ENCODE data around the gene OR7D4. TPM values are rescaled to one million over a fixed set of nuclear protein-coding genes. Genes with fewer than 3 reads are reported as not detected.

The OR7D4 gene
- total RNA-seq, 1 donor from 2014 or later = not detected

GRCh38 chr19:9166846-9167245, 52.5 kb downstream of the OR7D4 start:
- intact Hi-C loops (cut with micrococcal nuclease) = no loop called here
- Histone ChIP-seq H3K9me3 (replicated peaks) (peaks cover 11% of the 10 kb centered on the region), H3K27me3 (ENCODE audit: low read depth) (no peaks in the 10 kb centered on the region), H3K36me3 (peaks cover 24% of the 10 kb centered on the region), H3K27ac (replicated peaks) (no peak overlapping the region), H3K4me3 (no peak overlapping the region), H3K4me1 (no peaks in the 10 kb centered on the region)
- DNase-seq = no peak
- TF ChIP-seq, protein P1, sequence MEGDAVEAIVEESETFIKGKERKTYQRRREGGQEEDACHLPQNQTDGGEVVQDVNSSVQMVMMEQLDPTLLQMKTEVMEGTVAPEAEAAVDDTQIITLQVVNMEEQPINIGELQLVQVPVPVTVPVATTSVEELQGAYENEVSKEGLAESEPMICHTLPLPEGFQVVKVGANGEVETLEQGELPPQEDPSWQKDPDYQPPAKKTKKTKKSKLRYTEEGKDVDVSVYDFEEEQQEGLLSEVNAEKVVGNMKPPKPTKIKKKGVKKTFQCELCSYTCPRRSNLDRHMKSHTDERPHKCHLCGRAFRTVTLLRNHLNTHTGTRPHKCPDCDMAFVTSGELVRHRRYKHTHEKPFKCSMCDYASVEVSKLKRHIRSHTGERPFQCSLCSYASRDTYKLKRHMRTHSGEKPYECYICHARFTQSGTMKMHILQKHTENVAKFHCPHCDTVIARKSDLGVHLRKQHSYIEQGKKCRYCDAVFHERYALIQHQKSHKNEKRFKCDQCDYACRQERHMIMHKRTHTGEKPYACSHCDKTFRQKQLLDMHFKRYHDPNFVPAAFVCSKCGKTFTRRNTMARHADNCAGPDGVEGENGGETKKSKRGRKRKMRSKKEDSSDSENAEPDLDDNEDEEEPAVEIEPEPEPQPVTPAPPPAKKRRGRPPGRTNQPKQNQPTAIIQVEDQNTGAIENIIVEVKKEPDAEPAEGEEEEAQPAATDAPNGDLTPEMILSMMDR (IDR thresholded peaks at IDR 0.05; ENCODE audit: borderline replicate concordance) = no peak

DNA sequence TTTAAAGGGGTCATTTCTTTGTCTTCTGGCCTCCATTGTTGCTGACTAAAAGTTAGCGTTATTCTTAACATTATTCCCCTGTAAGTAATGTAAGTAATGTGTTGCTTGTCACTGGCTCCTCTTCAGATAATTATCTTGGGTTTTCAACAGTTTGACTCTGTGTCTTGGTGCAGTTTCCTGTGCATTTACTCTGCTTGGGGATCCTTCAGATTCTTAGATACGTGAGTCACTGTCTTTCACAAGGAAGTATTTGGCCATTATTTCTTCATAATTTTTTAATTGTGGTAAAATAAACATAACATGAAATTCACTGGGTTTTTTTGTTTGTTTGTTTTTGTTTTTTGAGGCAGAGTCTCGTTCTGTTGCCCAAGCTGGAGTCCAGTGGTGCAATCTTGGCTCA, 54.1 kb downstream of the OR7D4 start:
- no peak for DNase-seq
- no peaks in the 10 kb centered on the region for H3K27me3 ChIP-seq (ENCODE audit: low read depth)
- TF ChIP-seq, protein P1 (IDR thresholded peaks at IDR 0.05; ENCODE audit: borderline replicate concordance) = no peak
- no peak overlapping the region for H3K27ac ChIP-seq (replicated peaks)
- H3K9me3 ChIP-seq (replicated peaks) = peaks cover 27% of the 10 kb centered on the region
- H3K4me1 ChIP-seq = no peaks in the 10 kb centered on the region
- intact Hi-C loops (cut with micrococcal nuclease) = no loop called here
- no peak overlapping the region for H3K4me3 ChIP-seq
- H3K36me3 ChIP-seq = peaks cover 40% of the 10 kb centered on the region

GRCh38 chr19:9161427-9161826, 58.0 kb downstream of the OR7D4 start:
- Histone ChIP-seq H3K27ac (replicated peaks) (no peak overlapping the region), H3K27me3 (ENCODE audit: low read depth) (no peaks in the 10 kb centered on the region), H3K4me3 (no peak overlapping the region), H3K36me3 (peaks cover 78% of the 10 kb centered on the region), H3K4me1 (no peaks in the 10 kb centered on the region), H3K9me3 (replicated peaks) (peaks cover 36% of the 10 kb centered on the region)
- no peak for DNase-seq
- TF ChIP-seq, protein P1 (IDR thresholded peaks at IDR 0.05; ENCODE audit: borderline replicate concordance) = no peak
- intact Hi-C loops (cut with micrococcal nuclease) = no loop called here

Other genes with a start within 250 kb of the OR7D4 start
- gene MUC16, start 209.2 kb downstream of the OR7D4 start, total RNA-seq = not detected
- not detected for gene OR1M1, start 132.5 kb downstream of the OR7D4 start, total RNA-seq
- not detected for gene OR7G2, start 112.1 kb downstream of the OR7D4 start, total RNA-seq
- gene OR7G1, start 103.8 kb downstream of the OR7D4 start, total RNA-seq = not detected
- not detected for gene OR7G3, start 92.6 kb downstream of the OR7D4 start, total RNA-seq
- 15.1 TPM for gene ZNF317, start 79.2 kb downstream of the OR7D4 start, total RNA-seq
- gene OR7D2, start 40.6 kb downstream of the OR7D4 start, total RNA-seq = 0.16 TPM
- gene OR7E24, start 31.3 kb upstream of the OR7D4 start, total RNA-seq = not detected
- 3.9 TPM for gene ZNF699, start 90.2 kb upstream of the OR7D4 start, total RNA-seq
- gene ZNF559, start 104.6 kb upstream of the OR7D4 start, total RNA-seq = 19.1 TPM
- gene ZNF177, start 143.4 kb upstream of the OR7D4 start, total RNA-seq = 3.5 TPM
- 8.8 TPM for gene ZNF266, start 216.0 kb upstream of the OR7D4 start, total RNA-seq

All from left ventricle myocardium inferior (tissue), 1 donor.